Hematopoietic multipotent progenitor cell treated with erythropoietin and hydrocortisone succinate and interleukin-3 and kit ligand, for 15 days (in vitro differentiated cells): Measurements from ENCODE around the gene ERCC8.
"Not testable (repeated sequence)": the region's sequence is repeated elsewhere in the genome, so short reads cannot be mapped to it uniquely, and the experiment has no call there.

Experiments
- DNase-seq: peaks from one replicate; pipeline ENCODE4 v3.0.0-alpha.2; 2015; ENCODE audit warnings: low spot score

The ERCC8 gene

GRCh38 chr5:60903356-60903755 is 41.5 kb downstream of the ERCC8 start:
- no peak for DNase-seq

GRCh38 chr5:60896991-60897390 is 47.9 kb downstream of the ERCC8 start:
- DNase-seq: no peak

GRCh38 chr5:60893521-60893920 is 51.3 kb downstream of the ERCC8 start:
- no peak for DNase-seq

GRCh38 chr5:60891667-60892066 is 53.2 kb downstream of the ERCC8 start:
- DNase-seq: no peak

- DNase-seq: no peak
Observed at GRCh38 chr5:60888359-60889061, 56.4 kb downstream of the ERCC8 start.

- DNase-seq: no peak
Observed at GRCh38 chr5:60887746-60888145, 57.1 kb downstream of the ERCC8 start.

GRCh38 chr5:60887096-60887495 is 57.8 kb downstream of the ERCC8 start:
- DNase-seq: no peak

GRCh38 chr5:60886158-60886557 is 58.7 kb downstream of the ERCC8 start:
- DNase-seq: no peak

- DNase-seq: no peak
Observed at GRCh38 chr5:60883229-60883628, 61.6 kb downstream of the ERCC8 start.

GRCh38 chr5:60872892-60873291 is 72.0 kb downstream of the ERCC8 start:
- DNase-seq: no peak

GRCh38 chr5:60870857-60871256 is 74.0 kb downstream of the ERCC8 start:
- DNase-seq: no peak

- DNase-seq: not testable (repeated sequence)
Observed at GRCh38 chr5:60860572-60860971, 84.3 kb downstream of the ERCC8 start.

- no peak for DNase-seq
Observed at GRCh38 chr5:60856066-60856465, 88.8 kb downstream of the ERCC8 start.

- no peak for DNase-seq
Observed at GRCh38 chr5:60852940-60853339, 91.9 kb downstream of the ERCC8 start.

GRCh38 chr5:60852317-60852716 is 92.6 kb downstream of the ERCC8 start:
- no peak for DNase-seq

- no peak for DNase-seq
Observed at GRCh38 chr5:60851626-60852025, 93.2 kb downstream of the ERCC8 start.

- no peak for DNase-seq
Observed at GRCh38 chr5:60846298-60846697, 98.6 kb downstream of the ERCC8 start.

- DNase-seq: no peak
Observed at GRCh38 chr5:60843936-60844905, 100.6 kb downstream of the ERCC8 start, which contains the start of gene ELOVL7. Gene ELOVL7, minus strand, starts transcription at chr5:60844269. Its CDS starts 56,872 bp downstream, at chr5:60787397.

- DNase-seq: no peak
Observed at GRCh38 chr5:60843386-60843935, 101.4 kb downstream of the ERCC8 start.

GRCh38 chr5:60842871-60843385 is 101.9 kb downstream of the ERCC8 start:
- DNase-seq: no peak

- no peak for DNase-seq
Observed at GRCh38 chr5:60841361-60841760, 103.5 kb downstream of the ERCC8 start.

GRCh38 chr5:60836131-60836530 is 108.7 kb downstream of the ERCC8 start:
- DNase-seq: no peak

- no peak for DNase-seq
Observed at GRCh38 chr5:60835554-60835953, 109.3 kb downstream of the ERCC8 start.
